Activated naive CD4-positive, alpha-beta T cell treated with anti-CD3 and anti-CD28 coated beads, Interleukin-2, amount 10 ng/mL, durations not matched to agents 7 days and 5 days (primary cell): ENCODE measurements around the gene TRIO.

Experiments
- CTCF ChIA-PET: fragments of 350-600 bp; sonication (Branson Sonifier 250); formaldehyde crosslinking; loops from one replicate; lab custom pipeline; 2021; ENCODE audit warnings: antibody characterized with exemption; lab: Charles Lee
- DNase-seq: peaks from one replicate; pipeline ENCODE4 v3.0.0-alpha.2; 2020
- H3K27ac Mint-ChIP-seq: one replicate; pipeline ENCODE4 v1.8.0; 2021; ENCODE audit warnings: mild to moderate bottlenecking, moderate library complexity, mixed read lengths
- H3K27me3 Mint-ChIP-seq: one replicate; pipeline ENCODE4 v1.8.0; 2021; ENCODE audit warnings: mild to moderate bottlenecking, mixed read lengths
- H3K36me3 Mint-ChIP-seq: one replicate; pipeline ENCODE4 v1.8.0; 2021; ENCODE audit warnings: mixed read lengths
- H3K4me1 Mint-ChIP-seq: one replicate; pipeline ENCODE4 v1.8.0; 2021; ENCODE audit warnings: mixed read lengths
- H3K4me3 Mint-ChIP-seq: one replicate; pipeline ENCODE4 v1.8.0; 2021; ENCODE audit warnings: mild to moderate bottlenecking, moderate library complexity, mixed read lengths
- H3K9me3 Mint-ChIP-seq: one replicate; pipeline ENCODE4 v1.8.0; 2021; ENCODE audit warnings: mixed read lengths

Gene TRIO

GRCh38 chr5:14227513-14227912 is 84.4 kb downstream of the TRIO start:
- H3K36me3 Mint-ChIP-seq: no peaks in the 10 kb centered on the region
- peaks cover 12% of the 10 kb centered on the region for H3K4me1 Mint-ChIP-seq
- no peaks in the 10 kb centered on the region for H3K9me3 Mint-ChIP-seq
- peaks cover 9% of the 10 kb centered on the region for H3K27me3 Mint-ChIP-seq
- CTCF ChIA-PET: no interaction called here
- H3K4me3 Mint-ChIP-seq: no peak overlapping the region
- no peak overlapping the region for H3K27ac Mint-ChIP-seq
- no peak for DNase-seq

DNA sequence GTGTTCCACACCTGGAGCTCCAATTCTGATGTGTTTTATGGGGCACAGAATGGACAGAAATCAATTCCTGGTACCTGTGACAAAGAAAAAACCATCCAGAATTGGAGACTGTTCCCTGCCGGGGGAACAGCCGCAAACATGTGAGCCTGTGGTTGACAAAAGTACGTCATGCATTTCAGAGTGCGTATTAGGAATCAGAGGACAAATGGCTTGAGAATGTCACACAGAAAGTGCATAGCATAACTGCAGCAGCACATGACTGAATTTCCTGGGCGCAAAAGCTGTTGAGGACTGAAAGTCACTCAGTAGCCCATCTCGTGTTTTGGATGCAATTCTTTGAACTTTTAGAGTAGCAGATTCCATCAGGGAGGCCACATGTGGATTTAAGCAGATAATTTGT is 85.1 kb downstream of the TRIO start:
- H3K27me3 Mint-ChIP-seq: peaks cover 2% of the 10 kb centered on the region
- CTCF ChIA-PET: no interaction called here
- no peaks in the 10 kb centered on the region for H3K36me3 Mint-ChIP-seq
- no peak overlapping the region for H3K4me3 Mint-ChIP-seq
- H3K4me1 Mint-ChIP-seq: peaks cover 6% of the 10 kb centered on the region
- no peaks in the 10 kb centered on the region for H3K9me3 Mint-ChIP-seq
- no peak for DNase-seq
- no peak overlapping the region for H3K27ac Mint-ChIP-seq

DNA sequence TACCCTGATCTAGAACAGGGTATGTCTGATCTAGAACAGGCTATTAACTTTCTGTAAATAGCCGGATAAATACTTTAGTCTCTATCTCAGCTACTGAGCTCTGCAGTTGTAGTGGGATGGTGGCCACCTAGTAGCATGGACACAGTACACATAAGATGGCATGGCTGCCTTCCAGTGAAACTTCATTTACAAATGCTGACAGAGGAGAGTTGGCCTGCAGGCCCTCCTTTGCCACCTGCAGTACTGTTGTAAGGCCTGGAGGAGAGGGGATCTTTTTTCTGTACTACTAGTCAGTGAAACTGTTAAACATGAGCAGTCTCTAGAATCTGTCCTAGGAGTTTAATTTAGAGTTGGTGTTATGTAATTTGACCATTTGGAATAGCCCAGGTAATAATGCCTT is 86.0 kb downstream of the TRIO start:
- DNase-seq: no peak
- Mint-ChIP-seq H3K27me3 (peaks cover 1% of the 10 kb centered on the region), H3K4me1 (no peaks in the 10 kb centered on the region), H3K9me3 (no peaks in the 10 kb centered on the region), H3K4me3 (no peak overlapping the region), H3K36me3 (no peaks in the 10 kb centered on the region), H3K27ac (no peak overlapping the region)
- CTCF ChIA-PET: no interaction called here

GRCh38 chr5:14229734-14230133 is 86.6 kb downstream of the TRIO start:
- Mint-ChIP-seq H3K4me1 (no peaks in the 10 kb centered on the region), H3K27me3 (peaks cover 3% of the 10 kb centered on the region), H3K4me3 (no peak overlapping the region), H3K27ac (no peak overlapping the region), H3K36me3 (no peaks in the 10 kb centered on the region), H3K9me3 (no peaks in the 10 kb centered on the region)
- no peak for DNase-seq
- CTCF ChIA-PET: no interaction called here

DNA sequence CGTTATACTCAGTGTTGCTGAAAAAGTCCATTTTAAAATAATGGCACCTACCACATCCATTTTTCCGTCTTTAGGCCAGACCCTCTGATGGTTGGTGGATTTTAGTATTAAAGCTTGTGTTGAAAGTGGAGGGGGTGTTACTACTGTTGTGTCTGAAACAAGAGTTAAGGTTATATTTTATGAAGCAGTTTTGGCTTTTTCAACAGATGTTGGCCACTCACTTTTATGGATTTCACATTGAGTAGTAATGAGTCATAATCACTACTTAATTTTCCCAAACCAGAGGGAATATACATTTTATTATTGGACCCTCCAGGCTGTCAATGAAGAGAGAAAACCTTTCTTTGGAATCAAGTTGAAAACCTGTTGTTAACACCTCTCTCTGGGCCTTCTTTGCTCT is 88.0 kb downstream of the TRIO start:
- Mint-ChIP-seq H3K27ac (no peak overlapping the region), H3K27me3 (peaks cover 3% of the 10 kb centered on the region), H3K36me3 (no peaks in the 10 kb centered on the region), H3K4me1 (no peaks in the 10 kb centered on the region), H3K4me3 (no peak overlapping the region), H3K9me3 (no peaks in the 10 kb centered on the region)
- no peak for DNase-seq
- CTCF ChIA-PET: no interaction called here

DNA sequence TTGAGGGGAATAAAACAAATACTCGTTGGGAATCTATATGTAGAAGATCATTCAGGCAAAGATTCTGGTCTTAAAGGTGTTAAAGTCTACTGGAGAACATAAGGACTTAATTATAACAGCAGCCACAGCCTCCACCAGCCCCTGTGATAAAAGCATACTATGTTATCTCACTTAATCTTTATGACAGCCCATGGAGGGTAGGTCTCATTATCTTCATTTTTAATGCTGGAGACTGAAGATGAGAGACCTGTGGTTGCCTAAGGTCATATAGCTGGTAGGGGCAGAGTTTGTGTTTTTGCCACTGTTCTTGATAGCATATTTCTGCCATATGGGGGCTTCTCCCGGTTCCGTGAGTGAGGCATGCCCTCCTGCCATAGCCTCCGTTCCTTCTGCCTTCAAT is 88.7 kb downstream of the TRIO start:
- H3K27ac Mint-ChIP-seq: no peak overlapping the region
- H3K4me1 Mint-ChIP-seq: no peaks in the 10 kb centered on the region
- H3K9me3 Mint-ChIP-seq: no peaks in the 10 kb centered on the region
- no peak overlapping the region for H3K4me3 Mint-ChIP-seq
- DNase-seq: no peak
- H3K27me3 Mint-ChIP-seq: peaks cover 3% of the 10 kb centered on the region
- CTCF ChIA-PET: no interaction called here
- no peaks in the 10 kb centered on the region for H3K36me3 Mint-ChIP-seq

DNA sequence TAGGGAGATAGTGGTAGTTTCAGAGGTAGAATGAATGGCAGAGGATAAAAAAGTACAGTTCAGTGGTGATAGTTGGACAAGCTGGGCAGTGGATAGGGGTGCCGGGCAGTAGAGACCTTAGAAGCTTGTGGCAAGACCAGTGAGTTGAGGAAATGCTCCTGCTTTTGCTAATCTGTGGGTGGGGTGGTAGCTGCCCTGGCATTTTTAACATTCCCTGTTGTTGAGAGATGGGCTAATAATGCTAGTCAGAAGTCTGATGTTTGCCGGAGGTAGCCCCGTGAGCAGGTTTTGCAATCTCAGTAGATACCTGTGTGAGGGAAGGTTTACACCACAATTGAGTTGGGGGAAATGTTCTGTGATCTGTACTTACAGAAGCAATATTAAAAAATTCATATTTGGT is 91.1 kb downstream of the TRIO start:
- H3K27me3 Mint-ChIP-seq: peaks cover 3% of the 10 kb centered on the region
- CTCF ChIA-PET: interaction anchor here (1.2 kb wide), 1 partner anchor 11 kb away, joined by 4 read pairs; no protein-coding TSS in a partner anchor
- no peaks in the 10 kb centered on the region for H3K36me3 Mint-ChIP-seq
- DNase-seq: no peak
- H3K4me3 Mint-ChIP-seq: no peak overlapping the region
- H3K4me1 Mint-ChIP-seq: no peaks in the 10 kb centered on the region
- H3K9me3 Mint-ChIP-seq: no peaks in the 10 kb centered on the region
- no peak overlapping the region for H3K27ac Mint-ChIP-seq

- H3K4me3 Mint-ChIP-seq: no peak overlapping the region
- peaks cover 8% of the 10 kb centered on the region for H3K27me3 Mint-ChIP-seq
- DNase-seq: no peak
- CTCF ChIA-PET: no interaction called here
- no peaks in the 10 kb centered on the region for H3K36me3 Mint-ChIP-seq
- no peak overlapping the region for H3K27ac Mint-ChIP-seq
- H3K4me1 Mint-ChIP-seq: no peaks in the 10 kb centered on the region
- H3K9me3 Mint-ChIP-seq: no peaks in the 10 kb centered on the region
Observed at GRCh38 chr5:14235872-14236271, 92.7 kb downstream of the TRIO start.

- no peak for DNase-seq
- no peak overlapping the region for H3K4me3 Mint-ChIP-seq
- no peak overlapping the region for H3K27ac Mint-ChIP-seq
- no peaks in the 10 kb centered on the region for H3K9me3 Mint-ChIP-seq
- CTCF ChIA-PET: no interaction called here
- H3K36me3 Mint-ChIP-seq: no peaks in the 10 kb centered on the region
- H3K4me1 Mint-ChIP-seq: no peaks in the 10 kb centered on the region
- H3K27me3 Mint-ChIP-seq: peaks cover 8% of the 10 kb centered on the region
Observed at GRCh38 chr5:14236757-14237156, 93.6 kb downstream of the TRIO start.

GRCh38 chr5:14237317-14238086 is 94.4 kb downstream of the TRIO start:
- H3K4me1 Mint-ChIP-seq: no peaks in the 10 kb centered on the region
- H3K27me3 Mint-ChIP-seq: peaks cover 8% of the 10 kb centered on the region
- H3K9me3 Mint-ChIP-seq: no peaks in the 10 kb centered on the region
- no peak overlapping the region for H3K4me3 Mint-ChIP-seq
- H3K36me3 Mint-ChIP-seq: no peaks in the 10 kb centered on the region
- CTCF ChIA-PET: no interaction called here
- DNase-seq: no peak
- H3K27ac Mint-ChIP-seq: no peak overlapping the region

- DNase-seq: no peak
- peaks cover 12% of the 10 kb centered on the region for H3K27me3 Mint-ChIP-seq
- CTCF ChIA-PET: no interaction called here
- no peak overlapping the region for H3K4me3 Mint-ChIP-seq
- no peaks in the 10 kb centered on the region for H3K9me3 Mint-ChIP-seq
- H3K27ac Mint-ChIP-seq: no peak overlapping the region
- H3K36me3 Mint-ChIP-seq: no peaks in the 10 kb centered on the region
- H3K4me1 Mint-ChIP-seq: no peaks in the 10 kb centered on the region
Observed at GRCh38 chr5:14238272-14238671, 95.1 kb downstream of the TRIO start.

DNA sequence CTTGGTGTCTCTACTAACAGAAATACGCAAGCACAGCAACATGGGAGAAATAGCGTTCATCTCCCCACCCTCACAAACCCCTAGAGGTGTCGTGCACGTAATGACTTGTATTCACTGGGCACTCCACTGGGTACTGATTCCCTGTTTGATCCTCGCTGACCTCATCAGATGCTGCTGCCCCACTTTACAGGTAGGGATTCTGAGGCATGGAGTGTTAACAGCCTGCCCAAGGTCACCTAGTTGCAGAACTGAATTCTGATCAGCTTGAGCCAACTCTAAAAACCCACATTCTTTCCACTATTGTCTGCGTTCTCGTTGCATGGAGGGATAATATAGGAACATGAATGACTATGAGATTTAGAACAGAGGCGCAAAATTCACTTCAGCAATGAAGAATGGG is 96.3 kb downstream of the TRIO start:
- CTCF ChIA-PET: no interaction called here
- H3K27ac Mint-ChIP-seq: no peak overlapping the region
- no peaks in the 10 kb centered on the region for H3K36me3 Mint-ChIP-seq

GRCh38 chr5:14239951-14240350 is 96.8 kb downstream of the TRIO start:
- CTCF ChIA-PET: no interaction called here
- Mint-ChIP-seq H3K27ac (no peak overlapping the region), H3K4me1 (no peaks in the 10 kb centered on the region)

More for the DNA sequence above, 96.3 kb downstream of the TRIO start:
- Mint-ChIP-seq H3K27me3 (peaks cover 9% of the 10 kb centered on the region), H3K4me3 (no peak overlapping the region), H3K4me1 (no peaks in the 10 kb centered on the region), H3K9me3 (no peaks in the 10 kb centered on the region)
- no peak for DNase-seq

GRCh38 chr5:14240359-14240758 is 97.2 kb downstream of the TRIO start:
- H3K4me3 Mint-ChIP-seq: no peak overlapping the region
- peaks cover 9% of the 10 kb centered on the region for H3K27me3 Mint-ChIP-seq
- CTCF ChIA-PET: no interaction called here
- H3K27ac Mint-ChIP-seq: no peak overlapping the region
- H3K36me3 Mint-ChIP-seq: no peaks in the 10 kb centered on the region
- H3K4me1 Mint-ChIP-seq: no peaks in the 10 kb centered on the region
- DNase-seq: no peak
- no peaks in the 10 kb centered on the region for H3K9me3 Mint-ChIP-seq

More at GRCh38 chr5:14239951-14240350, 96.8 kb downstream of the TRIO start:
- no peak for DNase-seq
- peaks cover 9% of the 10 kb centered on the region for H3K27me3 Mint-ChIP-seq
- no peaks in the 10 kb centered on the region for H3K36me3 Mint-ChIP-seq
- no peaks in the 10 kb centered on the region for H3K9me3 Mint-ChIP-seq
- no peak overlapping the region for H3K4me3 Mint-ChIP-seq

GRCh38 chr5:14241141-14241540 is 98.0 kb downstream of the TRIO start:
- CTCF ChIA-PET: no interaction called here
- H3K9me3 Mint-ChIP-seq: no peaks in the 10 kb centered on the region
- no peaks in the 10 kb centered on the region for H3K36me3 Mint-ChIP-seq
- no peak overlapping the region for H3K27ac Mint-ChIP-seq
- H3K4me1 Mint-ChIP-seq: no peaks in the 10 kb centered on the region
- no peak overlapping the region for H3K4me3 Mint-ChIP-seq
- H3K27me3 Mint-ChIP-seq: peaks cover 12% of the 10 kb centered on the region
- DNase-seq: no peak
